ENCODE results near the gene ZFP1. TPM values are rescaled to one million over a fixed set of nuclear protein-coding genes. Genes with fewer than 3 reads are reported as not detected.

The ZFP1 gene
- total and polyA plus RNA-seq, 3 experiments from 2014 or later: 13.8 to 17.4 (median 17.2) TPM

DNA sequence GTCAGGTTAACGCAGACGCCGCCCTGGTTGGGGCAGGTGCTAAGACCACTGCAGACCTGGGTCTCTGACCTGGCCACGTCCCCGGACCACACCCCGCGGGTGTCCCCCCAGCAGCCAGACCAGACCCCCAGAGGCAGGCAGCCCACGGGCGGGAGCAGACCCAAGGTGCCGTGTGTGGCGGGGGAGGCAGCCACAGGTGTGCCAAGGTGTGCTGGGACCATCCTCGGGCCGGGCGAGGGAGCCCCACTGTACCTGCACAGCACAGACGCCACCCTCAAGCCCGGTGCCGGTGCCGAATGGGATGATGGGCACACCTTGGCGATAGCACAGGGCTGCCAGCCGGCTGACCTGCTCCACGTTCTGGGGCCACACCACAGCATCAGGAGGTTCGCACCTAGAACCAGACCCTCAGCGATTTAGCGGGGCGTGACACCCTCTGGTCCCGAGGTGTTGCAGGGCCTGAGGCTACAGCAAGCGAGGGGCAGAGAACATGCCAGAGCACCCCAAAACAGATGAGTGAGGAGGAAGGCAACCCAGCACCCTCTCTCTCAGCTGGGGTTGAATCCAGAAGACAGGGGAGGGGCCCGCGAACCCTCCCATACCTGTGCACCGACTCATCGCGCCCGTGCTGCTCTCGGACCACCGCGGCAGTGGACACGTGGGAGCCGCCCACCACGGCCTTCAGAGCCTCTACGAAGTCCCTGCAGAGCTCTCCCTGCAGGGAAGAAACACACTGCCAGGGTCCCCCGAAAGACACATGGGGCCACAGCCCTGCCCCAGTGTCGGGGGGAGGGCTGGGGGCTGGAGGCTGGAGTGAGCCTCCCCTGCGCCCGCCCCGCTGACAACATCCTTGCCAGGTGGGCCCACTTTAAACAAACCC, 33.1 kb upstream of the ZFP1 start:
- H3K36me3 Mint-ChIP-seq: no peaks in the 10 kb centered on the region
- Histone ChIP-seq H3K9me3 (ENCODE audit: low read length) (no peaks in the 10 kb centered on the region), H3K4me3 (ENCODE audit: low read length) (no peak overlapping the region), H3K27me3 (ENCODE audit: insufficient read depth, low read length, poor library complexity, severe bottlenecking) (no peaks in the 10 kb centered on the region), H3K36me3 (ENCODE audit: insufficient read depth, low read length) (no peaks in the 10 kb centered on the region), H3K27ac (ENCODE audit: low read depth, low read length) (no peak overlapping the region), H3K4me1 (ENCODE audit: insufficient read depth, low read length) (peaks cover 15% of the 10 kb centered on the region)
- ChIA-PET CTCF (no interaction called here), POLR2A (no interaction called here)
- no peak overlapping the region for H3K27ac Mint-ChIP-seq
- H3K4me3 Mint-ChIP-seq: no peak overlapping the region
- no peak for DNase-seq
- peaks cover 1 to 9% of the 10 kb centered on the region in 2 donors for H3K27me3 Mint-ChIP-seq
- peaks cover 0 to 2% (median 0%) of the 10 kb centered on the region in 5 donors for H3K9me3 Mint-ChIP-seq
- H3K4me1 Mint-ChIP-seq: peaks cover 11 to 13% (median 11%) of the 10 kb centered on the region in 3 donors

DNA sequence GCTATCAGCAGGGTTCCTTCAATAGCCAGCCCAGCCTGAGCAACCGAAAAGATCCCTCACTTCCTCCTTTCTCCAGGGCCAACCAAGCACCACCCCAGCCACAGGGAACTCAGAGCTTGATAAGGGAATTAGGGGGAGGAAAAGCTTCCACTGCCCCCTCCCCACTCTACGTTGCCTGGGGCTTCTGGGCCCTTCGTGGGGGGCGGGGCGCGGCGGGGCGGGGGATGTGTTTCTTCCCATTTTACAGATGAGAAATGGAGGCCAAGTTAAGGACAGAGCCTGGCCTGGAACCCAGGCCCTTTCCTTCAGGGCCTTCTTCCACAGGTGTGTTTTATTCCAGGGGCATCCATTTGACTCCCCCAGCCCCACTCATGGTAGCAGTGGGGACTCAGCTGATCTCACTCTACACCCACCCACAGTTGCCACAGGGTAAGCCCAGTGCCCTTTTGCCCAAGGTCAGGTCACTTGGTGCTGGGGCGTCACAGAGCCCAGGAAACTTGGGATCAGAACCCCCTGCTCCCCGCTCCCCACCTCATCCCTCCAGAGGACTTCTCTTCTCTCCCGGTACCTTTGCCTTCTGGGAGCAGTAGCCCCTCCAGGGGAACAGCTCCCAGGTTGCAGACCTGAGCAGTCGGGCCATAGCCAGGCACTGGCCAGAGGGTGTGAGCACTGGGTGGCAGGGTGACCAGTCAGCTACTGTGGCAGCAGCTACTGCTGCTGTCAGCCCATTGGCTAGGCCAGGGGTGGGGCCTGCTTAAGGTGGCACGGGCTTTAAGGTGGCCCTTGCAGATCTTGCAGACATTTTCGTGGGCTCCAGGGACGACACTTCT, 32.0 kb upstream of the ZFP1 start, which contains the start of gene LDHD:
LDHD (minus strand) TSS at position 700 of the 830 bp plus-strand sequence; CDS start at position 640, 60 bp downstream.
- Mint-ChIP-seq H3K9me3 (peaks cover under 1 to 5% (median 2%) of the 10 kb centered on the region in 5 donors), H3K4me1 (peaks cover 0 to 2% (median 1%) of the 10 kb centered on the region in 3 donors), H3K36me3 (no peaks in the 10 kb centered on the region), H3K4me3 (no peak within 1 kb of the TSS), H3K27me3 (peaks cover 1 to 9% of the 10 kb centered on the region in 2 donors), H3K27ac (peak within 1 kb of the TSS in 1 of 8 donors; percentile 81)
- H3K36me3 ChIP-seq (ENCODE audit: insufficient read depth, low read length): no peaks in the 10 kb centered on the region
- H3K27me3 ChIP-seq (ENCODE audit: insufficient read depth, low read length, poor library complexity, severe bottlenecking): no peaks in the 10 kb centered on the region
- no peak within 1 kb of the TSS for H3K27ac ChIP-seq (ENCODE audit: low read depth, low read length)
- peaks cover 4% of the 10 kb centered on the region for H3K4me1 ChIP-seq (ENCODE audit: insufficient read depth, low read length)
- CTCF ChIA-PET: interaction anchor here (0.6 to 1.1 kb wide), 2 partner anchors 38 to 118 kb away, joined by 3 read pairs; no protein-coding TSS in a partner anchor
- H3K9me3 ChIP-seq (ENCODE audit: low read length): no peaks in the 10 kb centered on the region
- POLR2A ChIA-PET: no interaction called here
- H3K4me3 ChIP-seq (ENCODE audit: low read length): no peak within 1 kb of the TSS
- DNase-seq: no peak

DNA sequence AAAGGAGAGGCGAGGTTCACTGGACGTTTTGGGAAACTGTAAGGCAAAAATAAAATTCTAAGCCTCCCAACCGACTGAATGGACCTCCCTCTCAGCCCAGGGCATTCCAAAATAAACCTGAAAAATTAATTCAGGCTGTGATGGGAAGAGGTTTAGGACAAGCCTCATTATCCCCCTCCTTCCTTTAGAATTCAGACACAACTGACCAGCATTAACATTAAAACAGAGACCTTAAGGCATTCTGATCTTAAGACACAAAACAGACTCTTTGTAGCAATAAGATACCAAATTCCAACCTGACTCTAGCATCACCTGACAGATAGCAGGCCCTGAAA, 31.4 kb upstream of the ZFP1 start:
- no peak overlapping the region for H3K27ac ChIP-seq (ENCODE audit: low read depth, low read length)
- ChIA-PET POLR2A (no interaction called here), CTCF (interaction anchor here (0.6 to 1.1 kb wide), 2 partner anchors 39 to 119 kb away, joined by 3 read pairs; no protein-coding TSS in a partner anchor)
- no peaks in the 10 kb centered on the region for H3K36me3 Mint-ChIP-seq
- no peak overlapping the region for H3K4me3 ChIP-seq (ENCODE audit: low read length)
- peaks cover 1 to 9% of the 10 kb centered on the region in 2 donors for H3K27me3 Mint-ChIP-seq
- peaks cover 4% of the 10 kb centered on the region for H3K9me3 ChIP-seq (ENCODE audit: low read length)
- no peak overlapping the region for H3K4me3 Mint-ChIP-seq
- H3K27me3 ChIP-seq (ENCODE audit: insufficient read depth, low read length, poor library complexity, severe bottlenecking): no peaks in the 10 kb centered on the region
- H3K27ac Mint-ChIP-seq: no peak overlapping the region
- no peaks in the 10 kb centered on the region for H3K4me1 ChIP-seq (ENCODE audit: insufficient read depth, low read length)
- H3K36me3 ChIP-seq (ENCODE audit: insufficient read depth, low read length): no peaks in the 10 kb centered on the region
- H3K4me1 Mint-ChIP-seq: peaks cover 0 to 1% (median 0%) of the 10 kb centered on the region in 3 donors
- H3K9me3 Mint-ChIP-seq: peaks cover 4 to 10% (median 6%) of the 10 kb centered on the region in 5 donors
- no peak for DNase-seq

DNA sequence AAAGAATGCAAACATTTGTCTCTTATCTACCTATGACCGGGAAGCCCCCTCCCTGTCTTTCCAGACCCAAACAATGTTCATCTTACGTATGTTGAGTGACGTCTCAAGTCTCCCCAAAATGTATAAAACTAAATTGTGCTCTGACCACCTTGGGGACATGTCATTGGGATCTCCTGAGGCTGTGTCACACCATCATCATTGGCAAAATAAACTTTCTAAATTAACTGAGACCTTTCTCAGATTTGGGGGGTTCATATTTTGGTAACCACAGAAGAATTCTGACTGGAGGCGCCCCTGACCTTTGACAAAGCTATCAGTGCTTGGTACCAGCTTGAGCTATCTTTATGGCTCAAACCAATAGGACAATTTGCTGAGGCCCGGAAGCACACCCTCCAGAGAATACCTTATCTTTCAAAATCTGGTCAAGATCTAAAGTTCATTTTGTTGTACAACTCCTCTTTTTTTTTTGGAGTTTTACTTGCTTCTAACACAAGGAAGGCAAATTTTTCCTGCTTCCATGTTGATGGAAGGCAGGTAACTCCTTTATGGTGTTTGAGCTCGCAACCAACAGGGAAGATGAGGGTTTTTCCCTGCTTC, 29.3 kb upstream of the ZFP1 start:
- Mint-ChIP-seq H3K27ac (no peak overlapping the region), H3K4me1 (no peaks in the 10 kb centered on the region), H3K9me3 (peaks cover 9 to 15% (median 11%) of the 10 kb centered on the region in 5 donors), H3K36me3 (no peaks in the 10 kb centered on the region), H3K4me3 (no peak overlapping the region), H3K27me3 (peaks cover 0 to 1% of the 10 kb centered on the region in 2 donors)
- Histone ChIP-seq H3K36me3 (ENCODE audit: insufficient read depth, low read length) (no peaks in the 10 kb centered on the region), H3K27me3 (ENCODE audit: insufficient read depth, low read length, poor library complexity, severe bottlenecking) (no peaks in the 10 kb centered on the region), H3K4me3 (ENCODE audit: low read length) (no peak overlapping the region), H3K4me1 (ENCODE audit: insufficient read depth, low read length) (no peaks in the 10 kb centered on the region), H3K9me3 (ENCODE audit: low read length) (peaks cover 7% of the 10 kb centered on the region), H3K27ac (ENCODE audit: low read depth, low read length) (no peak overlapping the region)
- no peak for DNase-seq
- POLR2A ChIA-PET: interaction anchor here (0.7 kb wide), 1 partner anchor 81 kb away, joined by 3 read pairs; no protein-coding TSS in a partner anchor
- CTCF ChIA-PET: interaction anchor here (1.8 kb wide), 1 partner anchor 120 kb away, joined by 6 read pairs; the partner anchor contains the start of gene ZNRF1

DNA sequence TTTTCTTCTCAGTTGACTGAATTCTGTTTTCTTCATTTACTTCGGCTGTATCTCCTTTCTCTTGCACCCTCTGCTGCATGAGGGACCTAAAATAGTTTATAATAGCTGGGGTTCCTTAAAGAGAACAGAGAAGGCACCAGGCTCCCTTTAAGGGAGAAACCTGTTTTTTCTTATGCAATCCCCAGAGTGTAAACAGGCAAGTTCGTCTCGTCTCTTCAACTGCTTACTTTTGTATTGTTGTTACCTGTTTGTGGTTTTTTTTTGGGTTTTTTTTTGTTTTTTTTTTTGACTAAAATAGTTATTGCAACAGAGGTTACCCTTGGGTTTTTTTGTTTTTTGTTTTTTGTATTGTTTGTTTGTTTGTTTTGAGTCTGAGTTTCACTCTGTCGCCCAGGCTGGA, 28.1 kb upstream of the ZFP1 start:
- no peak for DNase-seq
- H3K27me3 ChIP-seq (ENCODE audit: insufficient read depth, low read length, poor library complexity, severe bottlenecking): no peaks in the 10 kb centered on the region
- H3K4me1 Mint-ChIP-seq: no peaks in the 10 kb centered on the region
- H3K4me1 ChIP-seq (ENCODE audit: insufficient read depth, low read length): no peaks in the 10 kb centered on the region
- H3K27me3 Mint-ChIP-seq: peaks cover 1 to 2% of the 10 kb centered on the region in 2 donors
- H3K36me3 Mint-ChIP-seq: no peaks in the 10 kb centered on the region
- CTCF ChIA-PET: interaction anchor here (0.9 kb wide), 1 partner anchor 9 kb away, joined by 3 read pairs; no protein-coding TSS in a partner anchor
- no peak overlapping the region for H3K4me3 ChIP-seq (ENCODE audit: low read length)
- no peak overlapping the region for H3K27ac Mint-ChIP-seq
- POLR2A ChIA-PET: no interaction called here
- no peaks in the 10 kb centered on the region for H3K36me3 ChIP-seq (ENCODE audit: insufficient read depth, low read length)
- no peak overlapping the region for H3K27ac ChIP-seq (ENCODE audit: low read depth, low read length)
- H3K9me3 ChIP-seq (ENCODE audit: low read length): peaks cover 7% of the 10 kb centered on the region
- peaks cover 9 to 15% (median 11%) of the 10 kb centered on the region in 5 donors for H3K9me3 Mint-ChIP-seq
- no peak overlapping the region for H3K4me3 Mint-ChIP-seq

DNA sequence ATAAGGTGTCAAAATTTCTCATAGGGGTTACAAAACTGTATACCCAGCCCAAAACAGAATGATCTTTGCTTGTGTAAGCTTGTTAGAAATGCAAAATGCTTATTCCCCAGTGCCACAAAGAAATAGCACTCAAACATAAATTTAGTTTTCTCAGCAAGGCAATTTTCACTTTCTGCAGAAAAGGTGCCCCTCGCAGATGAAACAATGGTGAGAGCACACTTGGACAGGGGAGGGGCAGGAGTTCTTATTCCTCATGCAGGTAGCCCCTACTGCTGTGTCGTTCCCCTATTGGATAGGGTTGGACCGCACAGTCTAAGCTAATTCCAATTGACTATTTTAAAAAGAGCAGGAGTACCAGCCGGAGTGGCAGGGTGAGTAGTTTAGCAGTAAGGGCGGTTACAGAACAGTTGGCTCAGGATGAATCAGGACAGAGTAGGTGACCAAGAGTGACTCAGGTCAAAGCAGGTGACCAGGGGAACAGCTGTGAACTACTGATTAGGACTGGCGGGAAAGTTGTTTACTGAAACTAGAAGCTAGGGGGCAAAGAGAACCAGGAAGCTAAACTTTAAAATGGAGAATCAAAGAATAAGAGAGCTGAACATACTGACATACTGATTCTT, 26.3 kb upstream of the ZFP1 start:
- Histone ChIP-seq H3K4me1 (ENCODE audit: insufficient read depth, low read length) (no peaks in the 10 kb centered on the region), H3K36me3 (ENCODE audit: insufficient read depth, low read length) (no peaks in the 10 kb centered on the region), H3K9me3 (ENCODE audit: low read length) (peaks cover 7% of the 10 kb centered on the region), H3K4me3 (ENCODE audit: low read length) (no peak overlapping the region), H3K27me3 (ENCODE audit: insufficient read depth, low read length, poor library complexity, severe bottlenecking) (no peaks in the 10 kb centered on the region), H3K27ac (ENCODE audit: low read depth, low read length) (no peak overlapping the region)
- CTCF ChIA-PET: interaction anchor here (1.9 to 2.9 kb wide), 2 partner anchors 10 to 11 kb away, joined by 5 to 7 read pairs; no protein-coding TSS in a partner anchor
- Mint-ChIP-seq H3K27me3 (peaks cover 1 to 3% of the 10 kb centered on the region in 2 donors), H3K4me3 (no peak overlapping the region), H3K36me3 (no peaks in the 10 kb centered on the region), H3K4me1 (no peaks in the 10 kb centered on the region), H3K9me3 (peaks cover 9 to 18% (median 14%) of the 10 kb centered on the region in 5 donors), H3K27ac (no peak overlapping the region)
- POLR2A ChIA-PET: no interaction called here
- DNase-seq: no peak

DNA sequence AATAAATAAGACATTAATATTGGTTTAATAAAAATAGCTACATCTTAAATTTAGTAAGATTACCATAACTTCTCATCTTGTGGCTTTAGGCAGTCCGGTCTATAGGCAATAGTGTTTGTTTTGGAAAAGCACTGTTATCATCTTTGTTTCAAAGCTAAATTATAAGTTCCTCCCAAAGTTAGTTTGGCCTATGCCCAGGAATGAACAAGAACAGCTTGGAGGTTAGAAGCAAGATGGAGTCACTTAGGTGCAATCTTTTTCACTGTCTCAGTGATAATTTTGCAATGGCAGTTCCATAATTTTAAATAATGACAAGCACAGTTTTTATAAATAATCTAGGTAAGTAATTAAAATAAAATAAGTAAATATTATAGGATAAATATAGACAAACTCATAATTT, 25.7 kb upstream of the ZFP1 start:
- ChIA-PET POLR2A (no interaction called here), CTCF (interaction anchor here (1.9 to 2.9 kb wide), 2 partner anchors 10 to 12 kb away, joined by 5 to 7 read pairs; no protein-coding TSS in a partner anchor)
- Mint-ChIP-seq H3K4me3 (no peak overlapping the region), H3K4me1 (no peaks in the 10 kb centered on the region), H3K27me3 (peaks cover 1 to 3% of the 10 kb centered on the region in 2 donors), H3K36me3 (no peaks in the 10 kb centered on the region), H3K27ac (no peak overlapping the region), H3K9me3 (peaks cover 9 to 20% (median 17%) of the 10 kb centered on the region in 5 donors)
- H3K4me1 ChIP-seq (ENCODE audit: insufficient read depth, low read length): no peaks in the 10 kb centered on the region
- H3K27ac ChIP-seq (ENCODE audit: low read depth, low read length): no peak overlapping the region
- H3K9me3 ChIP-seq (ENCODE audit: low read length): peaks cover 7% of the 10 kb centered on the region
- H3K27me3 ChIP-seq (ENCODE audit: insufficient read depth, low read length, poor library complexity, severe bottlenecking): no peaks in the 10 kb centered on the region
- DNase-seq: no peak
- no peaks in the 10 kb centered on the region for H3K36me3 ChIP-seq (ENCODE audit: insufficient read depth, low read length)
- H3K4me3 ChIP-seq (ENCODE audit: low read length): no peak overlapping the region

Data from CD8-positive, alpha-beta memory T cell (primary cell).